IMR-90 (cell line): ENCODE results near the gene ADGRG2. TPM values are rescaled to one million over a fixed set of nuclear protein-coding genes. Genes with fewer than 3 reads are reported as not detected.

Experiments used
- ATAC-seq: fragments of 200-7000 bp; cut with Tn5 transposase; 2 replicates; pipeline ENCODE4 v1.9.1; 2020; ENCODE audit warnings: low read depth, mild to moderate bottlenecking, moderate library complexity
- BruUV-seq: library from RNA; stranded (reverse); fragments of 400-500 nt; replicated peaks from 2 replicates; lab custom pipeline; 2021; lab: Mats Ljungman, UMichigan
- CTCF ChIA-PET: fragments of 300-600 bp; formaldehyde crosslinking; extraction: SDS; loops from one replicate; lab custom pipeline; 2021; ENCODE audit warnings: antibody characterized with exemption; lab: Yijun Ruan, JAX
- POLR2A ChIA-PET: fragments of 300-600 bp; sonication (Branson Sonifier 250); formaldehyde crosslinking; loops from one replicate; lab custom pipeline; 2022; ENCODE audit warnings: antibody characterized with exemption; ENCODE audit not compliant: unreplicated experiment; lab: Charles Lee
- DNase-seq: peaks from one replicate; pipeline ENCODE4 v3.0.0; 2013
- H2AFZ ChIP-seq: replicated peaks from 2 replicates; pipeline ENCODE3; 2013; ENCODE audit warnings: low read length, mild to moderate bottlenecking; ENCODE audit not compliant: poor library complexity
- H2AK5ac ChIP-seq: 2 replicates; pipeline ENCODE4 v1.6.1; 2013; ENCODE audit warnings: low read depth, low read length, inconsistent platforms
- H2AK9ac ChIP-seq: replicated peaks from 2 replicates; pipeline ENCODE3; 2013; ENCODE audit warnings: mild to moderate bottlenecking, low read depth, low read length, moderate library complexity; ENCODE audit not compliant: poor library complexity
- H2BK120ac ChIP-seq: 2 replicates; pipeline ENCODE4 v1.6.1; 2013; ENCODE audit warnings: low read depth, low read length, inconsistent platforms
- H2BK15ac ChIP-seq: 3 replicates; pipeline ENCODE4 v1.6.1; 2013; ENCODE audit warnings: low read depth, low read length, inconsistent platforms
- H2BK20ac ChIP-seq: 2 replicates; pipeline ENCODE4 v1.6.1; 2013; ENCODE audit warnings: low read depth, mild to moderate bottlenecking, inconsistent platforms, low read length, moderate library complexity
- H2BK5ac ChIP-seq: 2 replicates; pipeline ENCODE4 v1.6.1; 2013; ENCODE audit warnings: mild to moderate bottlenecking, low read depth, low read length, inconsistent platforms; ENCODE audit not compliant: poor library complexity, severe bottlenecking
- H3K14ac ChIP-seq: replicated peaks from 2 replicates; pipeline ENCODE4 v1.6.1; 2013; ENCODE audit warnings: low read depth, low read length, inconsistent platforms
- H3K18ac ChIP-seq: 2 replicates; pipeline ENCODE4 v1.6.1; 2013; ENCODE audit warnings: low read depth, low read length, control low read depth
- H3K23ac ChIP-seq: 2 replicates; pipeline ENCODE4 v1.6.1; 2013; ENCODE audit warnings: low read depth, low read length, inconsistent platforms
- H3K27ac ChIP-seq: 2 replicates; pipeline ENCODE4 v1.5.1; 2013; ENCODE audit warnings: mild to moderate bottlenecking, control low read depth, low read length; ENCODE audit not compliant: insufficient read depth
- H3K27me3 ChIP-seq: 2 replicates; pipeline ENCODE4 v1.6.1; 2013; ENCODE audit warnings: low read length; ENCODE audit not compliant: control insufficient read depth, insufficient read depth
- H3K36me3 ChIP-seq: 2 replicates; pipeline ENCODE4 v1.6.1; 2013; ENCODE audit warnings: low read length, mixed read lengths; ENCODE audit not compliant: control insufficient read depth, insufficient read depth
- H3K4ac ChIP-seq: 2 replicates; pipeline ENCODE4 v1.6.1; 2013; ENCODE audit warnings: low read depth, low read length, inconsistent platforms
- H3K4me1 ChIP-seq: 2 replicates; pipeline ENCODE4 v1.6.1; 2013; ENCODE audit warnings: low read length, mixed read lengths; ENCODE audit not compliant: control insufficient read depth, insufficient read depth
- H3K4me2 ChIP-seq: 2 replicates; pipeline ENCODE4 v1.6.1; 2013; ENCODE audit warnings: low read depth, mild to moderate bottlenecking, control low read depth, low read length, moderate library complexity
- H3K4me3 ChIP-seq: 2 replicates; pipeline ENCODE4 v1.5.1; 2013; ENCODE audit warnings: low read depth, mild to moderate bottlenecking, control low read depth, low read length, moderate library complexity; ENCODE audit not compliant: insufficient read depth
- H3K56ac ChIP-seq: 2 replicates; pipeline ENCODE4 v1.6.1; 2013; ENCODE audit warnings: low read length, inconsistent platforms; ENCODE audit not compliant: insufficient read depth; ENCODE audit errors: extremely low read depth
- H3K79me1 ChIP-seq, 2 experiments: 2 replicates each; pipeline ENCODE4 v1.6.1; 2013; ENCODE audit warnings: low read length in 2 of 2, inconsistent platforms in 1 of 2, low read depth in 1 of 2
- H3K9ac ChIP-seq: 2 replicates; pipeline ENCODE4 v1.6.1; 2013; ENCODE audit warnings: low read depth, low read length, control low read depth
- H3K9me1 ChIP-seq: 2 replicates; pipeline ENCODE4 v1.6.1; 2013; ENCODE audit warnings: low read length, inconsistent platforms; ENCODE audit not compliant: insufficient read depth
- H3K9me3 ChIP-seq: 2 replicates; pipeline ENCODE4 v1.6.1; 2013; ENCODE audit warnings: low read length; ENCODE audit not compliant: control insufficient read depth, insufficient read depth
- H4K20me1 ChIP-seq: 2 replicates; pipeline ENCODE4 v1.6.1; 2013; ENCODE audit warnings: low read length, inconsistent platforms; ENCODE audit not compliant: insufficient read depth
- H4K5ac ChIP-seq: 2 replicates; pipeline ENCODE4 v1.6.1; 2013; ENCODE audit warnings: mild to moderate bottlenecking, low read depth, low read length, control low read depth
- H4K8ac ChIP-seq, 2 experiments: 2 replicates each; pipeline ENCODE4 v1.6.1; 2013; ENCODE audit warnings: low read depth in 2 of 2, low read length in 2 of 2, control low read depth in 1 of 2, inconsistent platforms in 1 of 2
- H4K91ac ChIP-seq: 2 replicates; pipeline ENCODE4 v1.6.1; 2013; ENCODE audit warnings: low read depth, low read length, inconsistent platforms; ENCODE audit not compliant: insufficient read depth
- BHLHE40 ChIP-seq: fragments of 150-350 bp; IDR thresholded peaks from 2 replicates; pipeline ENCODE4 v1.6.1; 2016; ENCODE audit warnings: mild to moderate bottlenecking, low read depth, low read length
- CEBPB ChIP-seq: IDR thresholded peaks from 2 replicates; pipeline ENCODE4 v1.6.1; 2012; ENCODE audit warnings: low read depth, low read length, improper control_type of control experiment
- CHD1 ChIP-seq: IDR thresholded peaks from 2 replicates; pipeline ENCODE4 v1.6.1; 2012; ENCODE audit warnings: low read depth, low read length, improper control_type of control experiment
- FOS ChIP-seq: fragments of 150-350 bp; IDR thresholded peaks from 2 replicates; pipeline ENCODE4 v1.6.1; 2016; ENCODE audit warnings: low read depth, low read length
- MAFK ChIP-seq: IDR thresholded peaks from 2 replicates; pipeline ENCODE4 v1.6.1; 2012; ENCODE audit warnings: low read depth, low read length, improper control_type of control experiment
- MAZ ChIP-seq: IDR thresholded peaks from 2 replicates; pipeline ENCODE4 v1.6.1; 2012; ENCODE audit warnings: low read depth, mild to moderate bottlenecking, low read length, improper control_type of control experiment, moderate library complexity, borderline replicate concordance
- MXI1 ChIP-seq: IDR thresholded peaks from 2 replicates; pipeline ENCODE4 v1.6.1; 2012; ENCODE audit warnings: low read depth, mild to moderate bottlenecking, low read length, moderate library complexity, borderline replicate concordance
- NFE2L2 ChIP-seq: fragments of 150-350 bp; IDR thresholded peaks from 2 replicates; pipeline ENCODE4 v1.6.1; 2016; ENCODE audit warnings: low read depth, mild to moderate bottlenecking, low read length
- POLR2A ChIP-seq: IDR thresholded peaks from 2 replicates; pipeline ENCODE4 v1.6.1; 2012; ENCODE audit warnings: mild to moderate bottlenecking, low read depth, low read length
- RAD21 ChIP-seq: IDR thresholded peaks from 2 replicates; pipeline ENCODE4 v1.6.1; 2012; ENCODE audit warnings: low read length, improper control_type of control experiment
- RCOR1 ChIP-seq: IDR thresholded peaks from 2 replicates; pipeline ENCODE4 v1.6.1; 2012; ENCODE audit warnings: mild to moderate bottlenecking, low read length, improper control_type of control experiment; ENCODE audit not compliant: insufficient replicate concordance
- RFX5 ChIP-seq: IDR thresholded peaks from 2 replicates; pipeline ENCODE4 v1.8.0; 2012; ENCODE audit warnings: low read depth, mild to moderate bottlenecking, low read length, moderate library complexity
- SMC3 ChIP-seq: fragments of 150-350 bp; IDR thresholded peaks from 2 replicates; pipeline ENCODE4 v1.6.1; 2016; ENCODE audit warnings: low read depth, mild to moderate bottlenecking, antibody characterized with exemption, low read length, moderate library complexity
- WGBS, 2 experiments: methylation state at CpG; one replicate each; pipeline versions ENCODE4 v1.1.5 to v1.1.7; 2013; ENCODE audit warnings: missing lambda C conversion rate in 2 of 2; ENCODE audit not compliant: insufficient read length in 1 of 2; ENCODE audit errors: extremely low coverage in 2 of 2; 5-methylcytosine and 5-hydroxymethylcytosine counted together
- dilution Hi-C: fragments of 300-500 bp; cut with HindIII; formaldehyde crosslinking; loops from one replicate; pipeline ENCODE4 v1.14.3; 2018; ENCODE audit warnings: low sequenced_read_pairs; ENCODE audit not compliant: unreplicated experiment
- in situ Hi-C: fragments of 300-500 bp; cut with MboI; formaldehyde crosslinking; loops from 3 replicates; pipeline ENCODE4 v1.14.3; 2019; ENCODE audit warnings: low sequenced_read_pairs, inconsistent platforms, mixed read lengths
- intact Hi-C: fragments of 100-400 bp; cut with micrococcal nuclease; formaldehyde crosslinking; loops from 2 replicates; pipeline ENCODE4 v1.10.0; 2022
- polyA plus RNA-seq, 3 experiments: library from polyadenylated mRNA; depleted of rRNA; stranded (reverse); fragments of >200 nt; gene quantifications; 2 replicates each; pipeline ENCODE4 v1.2.3, GENCODE V29; 2012; ENCODE audit warnings: low replicate concordance in 1 of 3
- total RNA-seq: library from RNA; depleted of rRNA; stranded (reverse); fragments of >200 nt; gene quantifications from 2 replicates; pipeline ENCODE4 v1.2.3, GENCODE V29; 2012
- TF ChIP-seq, protein P1 (sequence below): conservative IDR thresholded peaks from 2 replicates; pipeline ENCODE4 v1.5.1; 2012; ENCODE audit warnings: mild to moderate bottlenecking, low read depth, low read length, improper control_type of control experiment
- TF ChIP-seq, protein P2 (sequence below): fragments of 150-350 bp; IDR thresholded peaks from 2 replicates; pipeline ENCODE4 v1.6.1; 2017; ENCODE audit warnings: mild to moderate bottlenecking, antibody characterized with exemption, low read length, low read depth
- TF ChIP-seq, protein P3 (sequence below): fragments of 150-350 bp; IDR thresholded peaks from 2 replicates; pipeline ENCODE4 v1.6.1; 2016; ENCODE audit warnings: low read depth, mild to moderate bottlenecking, low read length, moderate library complexity, borderline replicate concordance

The ADGRG2 gene
- total and polyA plus RNA-seq, 2 of the 4 experiments (the other 2 are of a cell fraction) = under 0.01 to 0.07 TPM

DNA sequence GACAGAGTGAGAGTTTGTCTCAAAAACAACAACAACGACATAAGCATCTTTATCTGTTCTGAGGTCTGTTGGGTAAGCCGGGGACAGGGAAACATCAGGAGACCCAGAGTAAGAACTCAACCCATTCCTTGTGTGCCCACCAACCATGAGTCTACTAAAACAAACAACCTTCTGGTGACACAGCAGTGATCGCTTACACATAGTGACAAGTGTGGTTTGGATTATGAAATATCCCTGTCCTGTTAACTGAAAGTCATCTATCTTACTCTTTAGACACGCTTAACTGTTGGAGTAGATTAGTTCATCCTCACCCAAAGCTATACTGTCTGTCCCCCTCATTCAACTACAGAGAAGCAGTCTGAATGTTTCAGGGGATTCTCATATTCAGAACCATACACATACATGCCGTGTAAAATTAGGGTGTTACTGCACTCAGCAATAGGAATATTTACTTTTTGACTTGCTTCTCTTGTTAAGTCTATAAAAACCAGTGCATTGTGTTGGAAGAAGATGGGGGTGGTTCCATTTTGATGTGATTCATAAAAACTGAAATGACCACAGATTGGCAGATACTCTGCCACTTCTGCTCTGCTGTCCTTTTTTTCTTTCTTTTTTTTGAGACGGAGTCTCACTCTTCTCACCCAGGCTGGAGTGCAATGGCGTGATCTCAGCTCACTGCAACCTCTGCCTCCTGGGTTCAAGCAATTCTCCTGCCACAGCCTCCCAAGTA is 165.8 kb downstream of the ADGRG2 start:
- H3K23ac ChIP-seq = no peak overlapping the region
- DNase-seq = no peak
- TF ChIP-seq NFE2L2 = no peak
- TF ChIP-seq FOS = no peak
- TF ChIP-seq BHLHE40 = no peak
- TF ChIP-seq CHD1 = no peak
- TF ChIP-seq, protein P1, sequence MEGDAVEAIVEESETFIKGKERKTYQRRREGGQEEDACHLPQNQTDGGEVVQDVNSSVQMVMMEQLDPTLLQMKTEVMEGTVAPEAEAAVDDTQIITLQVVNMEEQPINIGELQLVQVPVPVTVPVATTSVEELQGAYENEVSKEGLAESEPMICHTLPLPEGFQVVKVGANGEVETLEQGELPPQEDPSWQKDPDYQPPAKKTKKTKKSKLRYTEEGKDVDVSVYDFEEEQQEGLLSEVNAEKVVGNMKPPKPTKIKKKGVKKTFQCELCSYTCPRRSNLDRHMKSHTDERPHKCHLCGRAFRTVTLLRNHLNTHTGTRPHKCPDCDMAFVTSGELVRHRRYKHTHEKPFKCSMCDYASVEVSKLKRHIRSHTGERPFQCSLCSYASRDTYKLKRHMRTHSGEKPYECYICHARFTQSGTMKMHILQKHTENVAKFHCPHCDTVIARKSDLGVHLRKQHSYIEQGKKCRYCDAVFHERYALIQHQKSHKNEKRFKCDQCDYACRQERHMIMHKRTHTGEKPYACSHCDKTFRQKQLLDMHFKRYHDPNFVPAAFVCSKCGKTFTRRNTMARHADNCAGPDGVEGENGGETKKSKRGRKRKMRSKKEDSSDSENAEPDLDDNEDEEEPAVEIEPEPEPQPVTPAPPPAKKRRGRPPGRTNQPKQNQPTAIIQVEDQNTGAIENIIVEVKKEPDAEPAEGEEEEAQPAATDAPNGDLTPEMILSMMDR = no peak
- no peak for TF ChIP-seq RCOR1
- TF ChIP-seq, protein P2, sequence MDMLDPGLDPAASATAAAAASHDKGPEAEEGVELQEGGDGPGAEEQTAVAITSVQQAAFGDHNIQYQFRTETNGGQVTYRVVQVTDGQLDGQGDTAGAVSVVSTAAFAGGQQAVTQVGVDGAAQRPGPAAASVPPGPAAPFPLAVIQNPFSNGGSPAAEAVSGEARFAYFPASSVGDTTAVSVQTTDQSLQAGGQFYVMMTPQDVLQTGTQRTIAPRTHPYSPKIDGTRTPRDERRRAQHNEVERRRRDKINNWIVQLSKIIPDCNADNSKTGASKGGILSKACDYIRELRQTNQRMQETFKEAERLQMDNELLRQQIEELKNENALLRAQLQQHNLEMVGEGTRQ = no peak
- TF ChIP-seq RFX5 = no peak
- no peak for TF ChIP-seq MAZ
- TF ChIP-seq POLR2A = no peak
- no peak for TF ChIP-seq MXI1
- TF ChIP-seq, protein P3, sequence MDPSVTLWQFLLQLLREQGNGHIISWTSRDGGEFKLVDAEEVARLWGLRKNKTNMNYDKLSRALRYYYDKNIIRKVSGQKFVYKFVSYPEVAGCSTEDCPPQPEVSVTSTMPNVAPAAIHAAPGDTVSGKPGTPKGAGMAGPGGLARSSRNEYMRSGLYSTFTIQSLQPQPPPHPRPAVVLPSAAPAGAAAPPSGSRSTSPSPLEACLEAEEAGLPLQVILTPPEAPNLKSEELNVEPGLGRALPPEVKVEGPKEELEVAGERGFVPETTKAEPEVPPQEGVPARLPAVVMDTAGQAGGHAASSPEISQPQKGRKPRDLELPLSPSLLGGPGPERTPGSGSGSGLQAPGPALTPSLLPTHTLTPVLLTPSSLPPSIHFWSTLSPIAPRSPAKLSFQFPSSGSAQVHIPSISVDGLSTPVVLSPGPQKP = no peak
- TF ChIP-seq RAD21 = no peak
- TF ChIP-seq CEBPB = no peak
- no peak for TF ChIP-seq SMC3
- TF ChIP-seq MAFK = no peak
- peaks cover 0 to 3% of the 10 kb centered on the region in 2 experiments; a peak in 2 of 4 replicates for H3K79me1 ChIP-seq
- H3K9me3 ChIP-seq = no peaks in the 10 kb centered on the region
- no peak overlapping the region for H3K18ac ChIP-seq
- H3K4ac ChIP-seq = no peak overlapping the region
- H4K8ac ChIP-seq = no peak overlapping the region
- H3K4me3 ChIP-seq = no peak overlapping the region
- ChIA-PET POLR2A (no interaction called here), CTCF (no interaction called here)
- no peak overlapping the region for H2AK9ac ChIP-seq
- no peak overlapping the region for H3K4me2 ChIP-seq
- no peaks in the 10 kb centered on the region; the same call in 1 of the 2 replicates for H3K4me1 ChIP-seq
- no peak overlapping the region for H3K14ac ChIP-seq
- H4K5ac ChIP-seq = no peak overlapping the region
- dilution Hi-C loops (no loop called here), in situ Hi-C loops (no loop called here), intact Hi-C loops (no loop called here)
- H2BK5ac ChIP-seq = no peak overlapping the region
- no peak overlapping the region for H2BK120ac ChIP-seq
- H3K56ac ChIP-seq = no peak overlapping the region
- H4K20me1 ChIP-seq = no peaks in the 10 kb centered on the region
- H3K36me3 ChIP-seq = peaks cover 1% of the 10 kb centered on the region; the same call in 1 of the 2 replicates
- no TSS peak for BruUV-seq
- H2AK5ac ChIP-seq = no peak overlapping the region
- no peak for ATAC-seq
- H4K91ac ChIP-seq = no peak overlapping the region
- no peaks in the 10 kb centered on the region; the same call in 1 of the 2 replicates for H3K9me1 ChIP-seq
- no peak overlapping the region for H3K9ac ChIP-seq
- no peaks in the 10 kb centered on the region for H3K27me3 ChIP-seq
- WGBS, 2 experiments = no CpG with 5 or more reads among the region's 7 CpGs
- no peak overlapping the region for H2AFZ ChIP-seq
- H3K27ac ChIP-seq = no peak overlapping the region
- no peak overlapping the region for H2BK20ac ChIP-seq
- no peak overlapping the region for H2BK15ac ChIP-seq
